Naive thymus-derived CD8-positive, alpha-beta T cell (primary cell): Measurements from ENCODE around the gene KLF3. TPM values are rescaled to one million over a fixed set of nuclear protein-coding genes. Genes with fewer than 3 reads are reported as not detected.

ENCODE experiments used
- ATAC-seq, 2 donors: fragments of 150-1000 bp; cut with Tn5 transposase in 1 of 2; sonication (Bioruptor Pico), chemical (Tn5 transposase) in 1 of 2; 1 replicate in 1 of 2; 2 replicates in 1 of 2; pipeline ENCODE4 v1.10.0; 2021; ENCODE audit warnings: mild to moderate bottlenecking in 2 of 2, moderate library complexity in 2 of 2
- POLR2A ChIA-PET: fragments of 350-600 bp; sonication (Branson Sonifier 250); formaldehyde crosslinking; loops from one replicate; lab custom pipeline; 2021; ENCODE audit warnings: antibody characterized with exemption; lab: Charles Lee
- DNase-seq, 10 donors: peaks; one replicate each; pipeline versions ENCODE4 v3.0.0 to v3.0.0-alpha.2; 2020 to 2022
- H3K27ac Mint-ChIP-seq, 10 donors: one replicate each; pipeline ENCODE4 v1.8.0; 2020 to 2022; ENCODE audit warnings: mild to moderate bottlenecking in 10 of 10, mixed read lengths in 10 of 10, moderate library complexity in 4 of 10, inconsistent platforms in 1 of 10
- H3K27me3 Mint-ChIP-seq, 5 donors: one replicate each; pipeline ENCODE4 v1.8.0; 2021 to 2022; ENCODE audit warnings: mixed read lengths in 5 of 5
- H3K36me3 Mint-ChIP-seq, 3 donors: one replicate each; pipeline ENCODE4 v1.8.0; 2020 to 2022; ENCODE audit warnings: mixed read lengths in 3 of 3, mild to moderate bottlenecking in 2 of 3, inconsistent platforms in 1 of 3
- H3K4me1 Mint-ChIP-seq, 4 donors: one replicate each; pipeline ENCODE4 v1.8.0; 2021 to 2022; ENCODE audit warnings: mixed read lengths in 4 of 4
- H3K4me3 Mint-ChIP-seq, 10 donors: one replicate each; pipeline ENCODE4 v1.8.0; 2020 to 2022; ENCODE audit warnings: mild to moderate bottlenecking in 10 of 10, mixed read lengths in 10 of 10, moderate library complexity in 6 of 10, inconsistent platforms in 1 of 10
- H3K9me3 Mint-ChIP-seq, 9 donors: one replicate each; pipeline ENCODE4 v1.8.0; 2020 to 2022; ENCODE audit warnings: mixed read lengths in 9 of 9, mild to moderate bottlenecking in 3 of 9, inconsistent platforms in 1 of 9, moderate library complexity in 1 of 9
- polyA plus RNA-seq, 3 donors: library from polyadenylated mRNA; unstranded; fragments of 300-500 nt; fragmentation: Illumina TruSeq; gene quantifications; one replicate each; pipeline ENCODE4 v1.2.3, GENCODE V29; 2021
- total RNA-seq, 8 experiments: library from RNA in 2 of 8; stranded (reverse) in 2 of 8; gene quantifications; one replicate each; pipeline ENCODE4 v1.2.3 and lab custom pipeline; 2021 to 2026

Gene KLF3
- total and polyA plus RNA-seq, 5 experiments from 2014 or later: 46.2 to 125 (median 56.6) TPM

DNA sequence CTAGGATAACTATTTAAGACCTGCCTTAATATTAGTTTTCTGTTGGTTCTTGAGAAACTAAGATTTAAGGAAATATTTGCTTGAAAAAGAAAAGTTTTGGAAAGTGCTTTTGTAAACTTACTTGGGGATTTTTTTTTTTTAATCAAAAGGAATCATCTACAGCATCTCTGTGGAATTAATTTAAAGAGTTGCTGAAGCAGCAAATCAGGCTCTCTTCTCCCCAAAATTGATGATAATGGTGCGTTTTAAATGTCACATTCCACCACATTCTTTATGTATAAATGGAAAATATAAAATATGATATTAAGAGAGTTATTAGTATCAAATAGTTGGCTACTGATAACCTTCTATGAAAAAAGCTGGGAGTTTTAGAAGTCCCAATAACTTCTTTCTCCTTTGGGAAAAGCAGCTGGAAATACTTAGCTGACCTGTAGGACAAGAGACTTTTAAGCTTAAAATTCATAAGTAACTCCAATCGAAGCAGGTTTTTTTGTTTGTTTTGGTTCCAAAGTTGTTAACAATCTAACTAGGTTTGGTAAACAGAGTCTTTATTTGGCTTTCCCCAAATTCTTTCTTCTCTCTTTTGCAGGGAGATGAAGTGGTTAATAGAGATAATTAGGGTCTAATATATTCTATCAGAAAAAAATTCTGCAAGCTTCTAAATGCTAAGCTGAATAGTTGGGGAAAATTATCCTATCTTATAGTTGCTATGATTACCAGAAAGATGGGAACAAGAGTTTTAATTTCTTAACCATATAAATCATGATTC is 4.4 kb downstream of the KLF3 start:
- Mint-ChIP-seq H3K9me3 (no peaks in the 10 kb centered on the region), H3K36me3 (peaks cover 0 to 14% (median 3%) of the 10 kb centered on the region in 3 donors), H3K4me3 (peak overlapping the region in 8 of 10 donors; percentile 23 to 90 (median 70)), H3K27me3 (no peaks in the 10 kb centered on the region), H3K27ac (peak overlapping the region; percentile 79 to 99 (median 93)), H3K4me1 (peaks cover 41 to 79% (median 68%) of the 10 kb centered on the region in 4 donors)
- POLR2A ChIA-PET: interaction anchor here (0.6 to 11.1 kb wide), 5 partner anchors 11 to 349 kb away, joined by 3 to 181 read pairs (median 33); no protein-coding TSS in a partner anchor
- ATAC-seq: no peak
- DNase-seq: no peak

- peaks cover 45 to 88% (median 76%) of the 10 kb centered on the region in 4 donors for H3K4me1 Mint-ChIP-seq
- peak overlapping the region; percentile 79 to 99 (median 93) for H3K27ac Mint-ChIP-seq
- ATAC-seq (no peak), DNase-seq (no peak)
- peak overlapping the region; percentile 23 to 83 (median 68) for H3K4me3 Mint-ChIP-seq
- no peaks in the 10 kb centered on the region for H3K9me3 Mint-ChIP-seq
- peaks cover 0 to 14% (median 3%) of the 10 kb centered on the region in 3 donors for H3K36me3 Mint-ChIP-seq
- POLR2A ChIA-PET: interaction anchor here (0.5 to 11.1 kb wide), 5 partner anchors 12 to 554 kb away, joined by 3 to 181 read pairs (median 33); no protein-coding TSS in a partner anchor
- no peaks in the 10 kb centered on the region for H3K27me3 Mint-ChIP-seq
Observed at GRCh38 chr4:38669208-38669607, 5.2 kb downstream of the KLF3 start.

DNA sequence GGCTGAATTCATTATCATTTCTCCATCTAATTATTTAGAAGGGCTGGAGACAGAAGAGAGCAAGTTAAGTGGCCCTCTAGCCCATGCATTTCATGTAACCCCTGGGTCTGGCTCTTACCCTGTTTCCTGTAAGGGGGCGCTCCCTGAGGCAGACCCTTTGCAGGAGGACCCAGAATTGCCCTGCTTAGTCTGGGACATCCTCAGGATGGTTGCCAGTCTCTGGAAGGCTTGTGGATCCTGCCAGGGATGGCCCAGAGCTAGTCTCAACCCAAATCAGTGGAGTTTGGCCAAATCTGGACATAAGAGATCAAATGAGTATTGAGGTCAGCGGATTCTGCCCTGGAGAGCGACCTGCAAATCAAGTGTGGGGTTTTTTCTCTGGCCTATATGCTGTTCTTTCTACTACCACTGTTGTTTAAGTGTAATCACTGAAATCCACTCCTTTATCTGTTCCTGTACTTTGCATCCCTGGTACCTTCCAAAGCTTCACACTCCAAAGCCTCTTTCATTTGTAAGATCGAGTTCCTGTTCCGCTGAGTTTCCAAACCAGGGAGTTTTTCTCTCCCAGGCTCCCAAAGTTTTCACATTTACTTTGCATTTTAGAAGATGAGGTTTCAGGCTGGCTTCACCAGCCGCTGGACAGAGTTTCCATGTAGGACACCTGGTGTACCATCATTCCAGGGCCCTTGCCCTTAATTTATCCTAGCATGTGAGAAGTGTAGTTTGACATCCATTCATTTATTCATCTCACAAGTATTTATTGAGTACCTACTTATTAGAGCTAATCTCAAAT is 6.3 kb downstream of the KLF3 start:
- DNase-seq: no peak
- peaks cover 51 to 95% (median 87%) of the 10 kb centered on the region in 4 donors for H3K4me1 Mint-ChIP-seq
- ATAC-seq: no peak
- H3K27me3 Mint-ChIP-seq: no peaks in the 10 kb centered on the region
- H3K36me3 Mint-ChIP-seq: peaks cover 0 to 11% (median under 1%) of the 10 kb centered on the region in 3 donors
- peak overlapping the region; percentile 89 to 99 (median 94) for H3K27ac Mint-ChIP-seq
- no peaks in the 10 kb centered on the region for H3K9me3 Mint-ChIP-seq
- H3K4me3 Mint-ChIP-seq: peak overlapping the region; percentile 16 to 91 (median 80)
- POLR2A ChIA-PET: interaction anchor here (1.1 to 11.1 kb wide), 6 partner anchors 9 to 161 kb away, joined by 3 to 181 read pairs (median 5); no protein-coding TSS in a partner anchor

GRCh38 chr4:38670939-38671591 is 7.1 kb downstream of the KLF3 start:
- H3K36me3 Mint-ChIP-seq: peaks cover 0 to 9% (median 0%) of the 10 kb centered on the region in 3 donors
- POLR2A ChIA-PET: interaction anchor here (1.1 to 11.1 kb wide), 6 partner anchors 9 to 164 kb away, joined by 3 to 181 read pairs (median 4); no protein-coding TSS in a partner anchor
- no peaks in the 10 kb centered on the region for H3K27me3 Mint-ChIP-seq
- H3K4me3 Mint-ChIP-seq: peak overlapping the region; percentile 36 to 91 (median 80)
- H3K4me1 Mint-ChIP-seq: peaks cover 54 to 95% (median 90%) of the 10 kb centered on the region in 4 donors
- DNase-seq (no peak), ATAC-seq (no peak)
- H3K27ac Mint-ChIP-seq: peak overlapping the region; percentile 89 to 99 (median 94)
- H3K9me3 Mint-ChIP-seq: no peaks in the 10 kb centered on the region

DNA sequence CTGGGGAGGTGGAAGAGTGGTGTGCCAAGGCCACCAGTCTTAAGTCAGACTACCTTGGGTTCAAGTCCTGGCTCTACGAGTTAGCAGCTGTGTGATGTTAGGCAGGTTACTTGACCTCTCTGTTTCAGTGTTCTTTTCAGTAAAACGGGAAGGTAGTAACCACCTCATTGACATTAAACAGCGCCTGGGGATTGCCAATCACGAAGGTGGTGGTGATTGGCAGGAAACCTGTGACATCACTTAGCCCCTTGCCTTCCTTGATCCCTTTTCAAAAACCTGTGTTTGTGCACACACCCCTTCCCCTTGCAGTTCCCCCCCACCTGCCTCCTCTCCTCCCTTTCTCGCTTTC is 7.6 kb downstream of the KLF3 start:
- H3K36me3 Mint-ChIP-seq: peaks cover 0 to 7% (median 0%) of the 10 kb centered on the region in 3 donors
- H3K4me1 Mint-ChIP-seq: peaks cover 54 to 94% (median 87%) of the 10 kb centered on the region in 4 donors
- ATAC-seq (peak in 1 of 2 donors; percentile 27), DNase-seq (peak in 4 of 10 donors; percentile 35 to 60 (median 48))
- H3K4me3 Mint-ChIP-seq: peak overlapping the region; percentile 36 to 91 (median 80)
- POLR2A ChIA-PET: interaction anchor here (0.6 to 11.1 kb wide), 8 partner anchors 10 to 438 kb away, joined by 3 to 181 read pairs (median 4); no protein-coding TSS in a partner anchor
- H3K27me3 Mint-ChIP-seq: no peaks in the 10 kb centered on the region
- no peaks in the 10 kb centered on the region for H3K9me3 Mint-ChIP-seq
- H3K27ac Mint-ChIP-seq: peak overlapping the region; percentile 89 to 99 (median 94)

- Mint-ChIP-seq H3K4me1 (peaks cover 54 to 94% (median 84%) of the 10 kb centered on the region in 4 donors), H3K4me3 (peak overlapping the region; percentile 7 to 91 (median 80)), H3K27me3 (no peaks in the 10 kb centered on the region), H3K9me3 (no peaks in the 10 kb centered on the region), H3K36me3 (peaks cover 0 to 7% (median 0%) of the 10 kb centered on the region in 3 donors), H3K27ac (peak overlapping the region; percentile 89 to 99 (median 94))
- POLR2A ChIA-PET: interaction anchor here (0.6 to 11.1 kb wide), 9 partner anchors 9 to 438 kb away, joined by 3 to 181 read pairs (median 4); no protein-coding TSS in a partner anchor
- ATAC-seq: no peak
- DNase-seq: no peak
Observed at GRCh38 chr4:38672074-38672396, 8.0 kb downstream of the KLF3 start.

- H3K27ac Mint-ChIP-seq: peak overlapping the region; percentile 89 to 99 (median 94)
- peaks cover 0 to 7% (median 0%) of the 10 kb centered on the region in 3 donors for H3K36me3 Mint-ChIP-seq
- DNase-seq (no peak), ATAC-seq (peak in 1 of 2 donors; percentile 4)
- no peaks in the 10 kb centered on the region for H3K27me3 Mint-ChIP-seq
- peak overlapping the region; percentile 36 to 91 (median 80) for H3K4me3 Mint-ChIP-seq
- POLR2A ChIA-PET: interaction anchor here (1.0 to 11.1 kb wide), 7 partner anchors 10 to 360 kb away, joined by 3 to 181 read pairs (median 4); no protein-coding TSS in a partner anchor
- H3K4me1 Mint-ChIP-seq: peaks cover 54 to 94% (median 84%) of the 10 kb centered on the region in 4 donors
- no peaks in the 10 kb centered on the region for H3K9me3 Mint-ChIP-seq
Observed at GRCh38 chr4:38672397-38673129, 8.6 kb downstream of the KLF3 start.

DNA sequence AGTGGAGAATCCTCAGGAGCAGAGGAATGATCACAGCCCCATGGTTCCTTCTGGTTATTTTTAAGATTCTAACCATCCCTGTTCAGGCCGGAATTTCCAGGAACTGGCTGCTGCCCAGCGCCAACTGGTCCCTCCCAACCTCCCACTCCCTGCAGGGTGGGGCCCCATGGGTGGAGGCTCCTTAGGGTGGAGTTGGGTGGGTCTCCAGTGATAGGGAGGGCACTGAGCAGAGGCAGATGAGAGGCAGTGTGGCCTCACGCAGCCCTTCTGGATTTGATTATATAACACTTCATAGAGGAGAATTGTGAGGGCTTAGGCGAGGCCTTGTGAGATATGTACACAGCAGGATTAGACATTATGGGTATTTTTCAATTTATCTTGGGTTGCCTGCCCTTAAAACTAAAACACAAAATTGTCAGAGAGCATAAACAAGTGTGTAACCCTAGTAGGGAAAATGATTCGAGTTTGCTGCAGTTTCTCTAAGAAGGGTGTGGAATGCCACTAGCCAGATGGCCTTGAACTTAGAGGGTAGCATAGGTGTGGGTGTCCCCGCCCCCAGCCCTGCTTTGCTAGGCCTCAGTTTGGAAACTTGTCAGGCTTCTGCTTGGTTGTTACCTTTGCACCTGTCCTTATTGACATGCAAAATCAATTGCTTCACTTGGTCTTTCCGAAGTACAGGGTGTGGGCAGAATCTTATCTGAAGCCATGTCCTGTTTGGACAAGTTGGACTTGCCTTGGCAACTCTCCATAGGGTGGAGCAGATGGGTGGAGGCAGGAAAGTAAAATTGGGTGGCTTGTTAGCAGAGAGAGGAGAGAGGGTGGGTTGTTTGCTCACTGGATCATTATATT is 9.4 kb downstream of the KLF3 start:
- ATAC-seq (peak; percentile 24 to 26), DNase-seq (no peak)
- H3K27ac Mint-ChIP-seq: peak overlapping the region; percentile 89 to 99 (median 94)
- H3K36me3 Mint-ChIP-seq: peaks cover 0 to 10% (median 0%) of the 10 kb centered on the region in 3 donors
- H3K9me3 Mint-ChIP-seq: no peaks in the 10 kb centered on the region
- H3K4me3 Mint-ChIP-seq: peak overlapping the region; percentile 36 to 91 (median 80)
- H3K4me1 Mint-ChIP-seq: peaks cover 62 to 97% (median 89%) of the 10 kb centered on the region in 4 donors
- no peaks in the 10 kb centered on the region for H3K27me3 Mint-ChIP-seq
- POLR2A ChIA-PET: interaction anchor here (0.7 to 3.4 kb wide), 7 partner anchors 10 to 360 kb away, joined by 3 to 14 read pairs (median 4); no protein-coding TSS in a partner anchor

DNA sequence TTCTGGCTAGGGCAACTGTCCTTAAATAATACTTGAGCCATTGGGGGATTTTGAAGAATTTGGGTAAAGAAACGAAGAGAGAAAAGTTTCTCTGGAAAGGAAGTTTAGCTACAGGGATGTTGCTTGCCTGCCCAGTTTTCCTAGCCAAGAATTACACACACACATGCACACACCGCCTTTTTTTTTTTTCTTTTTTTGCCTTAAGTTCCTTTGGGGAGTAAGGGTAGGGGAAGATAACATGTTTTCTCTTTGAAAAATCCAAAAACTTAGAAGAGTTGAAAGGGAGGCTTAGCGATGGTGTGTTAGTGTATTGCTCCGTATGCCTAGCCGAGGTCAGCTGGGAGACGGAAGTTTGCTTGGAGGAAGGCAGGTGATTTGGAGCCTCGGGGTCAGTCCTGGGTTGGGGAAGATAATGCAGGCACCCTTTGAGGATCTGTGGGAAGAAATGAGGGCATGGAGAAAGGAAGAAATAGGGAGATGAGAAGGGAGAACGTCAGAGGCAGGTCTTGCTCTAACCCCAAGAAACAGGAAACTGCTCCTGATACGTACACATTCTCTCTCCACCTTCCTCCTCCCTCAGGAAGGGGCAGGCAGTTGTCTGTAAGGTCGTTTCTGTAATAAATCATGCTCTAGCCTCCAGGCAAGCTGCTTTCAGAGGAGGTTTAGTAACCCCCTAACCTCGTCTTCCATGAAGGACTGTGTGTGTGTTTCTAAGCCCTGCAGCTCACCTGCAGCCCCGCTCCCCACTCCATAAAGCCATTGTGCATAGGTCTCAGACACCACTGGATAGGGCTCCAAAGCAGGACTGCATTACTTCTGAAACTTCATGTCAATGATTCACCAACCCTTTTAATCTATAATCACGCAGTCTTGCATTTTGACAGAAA is 10.5 kb downstream of the KLF3 start:
- Mint-ChIP-seq H3K4me1 (peaks cover 68 to 98% (median 91%) of the 10 kb centered on the region in 4 donors), H3K36me3 (peaks cover 0 to 17% (median 3%) of the 10 kb centered on the region in 3 donors), H3K27me3 (no peaks in the 10 kb centered on the region), H3K9me3 (no peaks in the 10 kb centered on the region), H3K27ac (peak overlapping the region; percentile 89 to 99 (median 94)), H3K4me3 (peak overlapping the region; percentile 20 to 91 (median 80))
- POLR2A ChIA-PET: interaction anchor here (0.7 to 3.4 kb wide), 12 partner anchors 12 to 498 kb away, joined by 3 to 14 read pairs (median 4); no protein-coding TSS in a partner anchor
- DNase-seq: peak in 1 of 10 donors; percentile 34
- peak in 1 of 2 donors; percentile 15 for ATAC-seq
